ENCODE measurements around the gene GALNTL6. TPM values are rescaled to one million over a fixed set of nuclear protein-coding genes. Genes with fewer than 3 reads are reported as not detected.

Gene GALNTL6
- polyA plus RNA-seq, 1 donor (not counting 4 experiments of a cell fraction or from before 2014, with no cell fraction given): not detected

- Histone ChIP-seq H2AFZ (ENCODE audit: control insufficient read depth, low read length) (no peak overlapping the region), H4K20me1 (ENCODE audit: control insufficient read depth, extremely low read depth, insufficient read depth, low read length) (no peaks in the 10 kb centered on the region), H3K9me1 (ENCODE audit: control insufficient read depth, extremely low read depth, insufficient read depth, low read length) (no peaks in the 10 kb centered on the region), H3K79me2 (ENCODE audit: control insufficient read depth, insufficient read depth, low read length) (no peaks in the 10 kb centered on the region), H3K27ac (ENCODE audit: control insufficient read depth, insufficient read depth, low read length) (no peak overlapping the region), H3K4me3 (ENCODE audit: control insufficient read depth in 2 of 3, extremely low read depth in 1 of 3, insufficient read depth in 2 of 3, low read depth in 1 of 3, low read length in 3 of 3) (no peak overlapping the region), H3K9me3 (ENCODE audit: control insufficient read depth, low read depth, low read length) (no peaks in the 10 kb centered on the region), H3K27me3 (ENCODE audit: control insufficient read depth, extremely low read depth, insufficient read depth, low read length) (no peaks in the 10 kb centered on the region), H3K4me1 (ENCODE audit: control insufficient read depth, extremely low read depth, insufficient read depth, low read length) (no peaks in the 10 kb centered on the region), H3K4me2 (ENCODE audit: control insufficient read depth, extremely low read depth, insufficient read depth, low read depth, low read length) (no peak overlapping the region), H3K9ac (ENCODE audit: control insufficient read depth, extremely low read depth, insufficient read depth, low read length) (no peak overlapping the region), H3K36me3 (ENCODE audit: control insufficient read depth in 2 of 2, extremely low read depth in 1 of 2, insufficient read depth in 2 of 2, low read length in 2 of 2) (no peaks in the 10 kb centered on the region)
- no peak for DNase-seq (ENCODE audit: low read depth, low spot score)
- dilution Hi-C loops (cut with MboI; ENCODE audit: extremely low pct_ligation_motif_present, low sequenced_read_pairs): no loop called here
- no peak for FAIRE-seq
- no peak for TF ChIP-seq EZH2 (IDR thresholded peaks at IDR 0.05; ENCODE audit: low read length)
These were observed 815.1 kb downstream of the GALNTL6 start for GRCh38 chr4:172628263-172628662.

GRCh38 chr4:172630280-172630679, 817.1 kb downstream of the GALNTL6 start:
- H3K4me3 ChIP-seq (ENCODE audit: control insufficient read depth in 2 of 3, extremely low read depth in 1 of 3, insufficient read depth in 2 of 3, low read depth in 1 of 3, low read length in 3 of 3): no peak overlapping the region

More at GRCh38 chr4:172630280-172630679, 817.1 kb downstream of the GALNTL6 start:
- H3K9me3 ChIP-seq (ENCODE audit: control insufficient read depth, low read depth, low read length): no peaks in the 10 kb centered on the region
- dilution Hi-C loops (cut with MboI; ENCODE audit: extremely low pct_ligation_motif_present, low sequenced_read_pairs): no loop called here
- no peak overlapping the region for H2AFZ ChIP-seq (ENCODE audit: control insufficient read depth, low read length)
- TF ChIP-seq CTCF (optimal IDR thresholded peaks at IDR 0.05 in 1 of 3, IDR thresholded peaks at IDR 0.05 in 1 of 3, conservative IDR thresholded peaks at IDR 0.05 in 1 of 3; ENCODE audit: extremely low read depth in 1 of 3, insufficient read depth in 2 of 3, low read length in 3 of 3) (no peak), EZH2 (IDR thresholded peaks at IDR 0.05; ENCODE audit: low read length) (no peak)
- H3K9ac ChIP-seq (ENCODE audit: control insufficient read depth, extremely low read depth, insufficient read depth, low read length): no peak overlapping the region
- no peaks in the 10 kb centered on the region for H3K9me1 ChIP-seq (ENCODE audit: control insufficient read depth, extremely low read depth, insufficient read depth, low read length)
- DNase-seq (ENCODE audit: low read depth, low spot score) (no peak), FAIRE-seq (no peak)
- no peaks in the 10 kb centered on the region for H3K36me3 ChIP-seq (ENCODE audit: control insufficient read depth in 2 of 2, extremely low read depth in 1 of 2, insufficient read depth in 2 of 2, low read length in 2 of 2)
- H3K27ac ChIP-seq (ENCODE audit: control insufficient read depth, insufficient read depth, low read length): no peak overlapping the region
- no peaks in the 10 kb centered on the region for H3K79me2 ChIP-seq (ENCODE audit: control insufficient read depth, insufficient read depth, low read length)
- H3K4me1 ChIP-seq (ENCODE audit: control insufficient read depth, extremely low read depth, insufficient read depth, low read length): no peaks in the 10 kb centered on the region
- no peaks in the 10 kb centered on the region for H4K20me1 ChIP-seq (ENCODE audit: control insufficient read depth, extremely low read depth, insufficient read depth, low read length)
- no peak overlapping the region for H3K4me2 ChIP-seq (ENCODE audit: control insufficient read depth, extremely low read depth, insufficient read depth, low read depth, low read length)
- H3K27me3 ChIP-seq (ENCODE audit: control insufficient read depth, extremely low read depth, insufficient read depth, low read length): no peaks in the 10 kb centered on the region

All from keratinocyte (primary cell).